Vagina (tissue), 2 donors: ENCODE measurements around the gene CHRND. TPM values are rescaled to one million over a fixed set of nuclear protein-coding genes. Genes with fewer than 3 reads are reported as not detected.

ENCODE experiments used
- DNase-seq, 2 donors: peaks; one replicate each; pipeline ENCODE4 v3.0.0-alpha.2; 2017; ENCODE audit errors: extremely low spot score in 2 of 2
- H3K27ac ChIP-seq: fragments of 200-600 bp; sonication (generic); one replicate; pipeline ENCODE4 v1.5.1; 2019
- H3K27me3 ChIP-seq: fragments of 200-600 bp; sonication (generic); one replicate; pipeline ENCODE4 v1.5.1; 2019
- H3K36me3 ChIP-seq, 2 donors: fragments of 200-600 bp; sonication (generic); one replicate each; pipeline ENCODE4 v1.5.1; 2017 to 2019
- H3K4me1 ChIP-seq: fragments of 200-600 bp; sonication (generic); one replicate; pipeline ENCODE4 v1.5.1; 2019
- H3K4me3 ChIP-seq, 2 donors: fragments of 200-600 bp; sonication (generic); 1 replicate in 1 of 2; 2 replicates in 1 of 2; pipeline ENCODE4 v1.5.1; 2016 to 2019
- H3K9me3 ChIP-seq: fragments of 200-600 bp; sonication (generic); one replicate; pipeline ENCODE4 v1.5.1; 2019
- CTCF ChIP-seq, 3 experiments: fragments of 450-650 bp in 2 of 3; fragments of 200-600 bp in 1 of 3; sonication (generic) in 1 of 3; IDR thresholded peaks; one replicate each; pipeline ENCODE4 v1.5.1; 2017 to 2019; ENCODE audit warnings: antibody characterized with exemption in 3 of 3, mild to moderate bottlenecking in 2 of 3, moderate library complexity in 2 of 3
- POLR2A ChIP-seq, 2 donors: fragments of 450-650 bp; IDR thresholded peaks; one replicate each; pipeline ENCODE4 v1.6.1; 2017; ENCODE audit warnings: antibody characterized with exemption in 2 of 2, mild to moderate bottlenecking in 2 of 2, moderate library complexity in 2 of 2
- POLR2AphosphoS5 ChIP-seq, 2 donors: sonication (generic); formaldehyde crosslinking; IDR thresholded peaks; one replicate each; pipeline ENCODE4 v1.9.0; 2017; ENCODE audit warnings: antibody characterized with exemption in 2 of 2, mild to moderate bottlenecking in 2 of 2, low read depth in 1 of 2; ENCODE audit not compliant: insufficient read depth in 1 of 2
- intact Hi-C: fragments of 100-400 bp; cut with DNase I; formaldehyde crosslinking; loops from one replicate; pipeline ENCODE4 v1.15.1; 2023
- total RNA-seq: library from RNA; depleted of rRNA; stranded (reverse); fragments of >200 nt; gene quantifications from one replicate; pipeline ENCODE4 v1.2.3, GENCODE V29; 2016

Gene CHRND
- total RNA-seq, 1 donor from 2014 or later = not detected

GRCh38 chr2:232483311-232483922 is 42.5 kb upstream of the CHRND start:
- intact Hi-C loops = no loop called here
- peaks cover 21% of the 10 kb centered on the region for H3K27me3 ChIP-seq
- DNase-seq = no peak

GRCh38 chr2:232483923-232484627 is 41.9 kb upstream of the CHRND start:
- intact Hi-C loops = no loop called here
- peaks cover 21% of the 10 kb centered on the region for H3K27me3 ChIP-seq
- DNase-seq = no peak

More at GRCh38 chr2:232483311-232483922, 42.5 kb upstream of the CHRND start:
- peaks cover 10% of the 10 kb centered on the region for H3K4me1 ChIP-seq
- TF ChIP-seq POLR2A (IDR thresholded peaks at IDR 0.05) = no peak
- H3K27ac ChIP-seq = no peak overlapping the region
- H3K4me3 ChIP-seq = no peak overlapping the region
- H3K36me3 ChIP-seq = no peaks in the 10 kb centered on the region
- no peaks in the 10 kb centered on the region for H3K9me3 ChIP-seq

GRCh38 chr2:232484628-232485347 is 41.2 kb upstream of the CHRND start:
- DNase-seq = no peak
- Histone ChIP-seq H3K27me3 (peaks cover 21% of the 10 kb centered on the region), H3K27ac (no peak overlapping the region), H3K4me3 (no peak overlapping the region), H3K36me3 (no peaks in the 10 kb centered on the region), H3K9me3 (no peaks in the 10 kb centered on the region), H3K4me1 (peaks cover 10% of the 10 kb centered on the region)
- intact Hi-C loops = no loop called here
- TF ChIP-seq POLR2A (IDR thresholded peaks at IDR 0.05) (no peak), POLR2AphosphoS5 (IDR thresholded peaks at IDR 0.05; ENCODE audit: insufficient read depth in 1 of 2, low read depth in 1 of 2) (no peak), CTCF (IDR thresholded peaks at IDR 0.05) (no peak)

More at GRCh38 chr2:232483923-232484627, 41.9 kb upstream of the CHRND start:
- H3K4me1 ChIP-seq = peaks cover 10% of the 10 kb centered on the region
- TF ChIP-seq CTCF (IDR thresholded peaks at IDR 0.05) = no peak
- H3K36me3 ChIP-seq = no peaks in the 10 kb centered on the region
- H3K9me3 ChIP-seq = no peaks in the 10 kb centered on the region
- no peak overlapping the region for H3K4me3 ChIP-seq
- no peak overlapping the region for H3K27ac ChIP-seq

- Histone ChIP-seq H3K4me3 (no peak overlapping the region), H3K27me3 (peaks cover 21% of the 10 kb centered on the region), H3K9me3 (no peaks in the 10 kb centered on the region), H3K4me1 (peaks cover 10% of the 10 kb centered on the region), H3K36me3 (no peaks in the 10 kb centered on the region), H3K27ac (no peak overlapping the region)
- no peak for DNase-seq
- no peak for TF ChIP-seq CTCF (IDR thresholded peaks at IDR 0.05)
- no peak for TF ChIP-seq POLR2A (IDR thresholded peaks at IDR 0.05)
- no peak for TF ChIP-seq POLR2AphosphoS5 (IDR thresholded peaks at IDR 0.05; ENCODE audit: insufficient read depth in 1 of 2, low read depth in 1 of 2)
- intact Hi-C loops = no loop called here
These were observed 40.6 kb upstream of the CHRND start for GRCh38 chr2:232485348-232485756.

- intact Hi-C loops = no loop called here
- TF ChIP-seq POLR2A (IDR thresholded peaks at IDR 0.05) (no peak), CTCF (IDR thresholded peaks at IDR 0.05) (no peak), POLR2AphosphoS5 (IDR thresholded peaks at IDR 0.05; ENCODE audit: insufficient read depth in 1 of 2, low read depth in 1 of 2) (no peak)
- no peak for DNase-seq
- H3K4me1 ChIP-seq = peaks cover 10% of the 10 kb centered on the region
- peaks cover 21% of the 10 kb centered on the region for H3K27me3 ChIP-seq
- no peak overlapping the region for H3K27ac ChIP-seq
- H3K4me3 ChIP-seq = no peak overlapping the region
- no peaks in the 10 kb centered on the region for H3K36me3 ChIP-seq
- no peaks in the 10 kb centered on the region for H3K9me3 ChIP-seq
These were observed 40.0 kb upstream of the CHRND start for GRCh38 chr2:232485757-232486557.
